Keratinocyte (primary cell): Measurements from ENCODE around the gene TRIP13. TPM values are rescaled to one million over a fixed set of nuclear protein-coding genes. Genes with fewer than 3 reads are reported as not detected.

Experiments used
- DNase-seq: peaks from one replicate; pipeline ENCODE4 v3.0.0-alpha.2; 2011; ENCODE audit warnings: low read depth, missing footprints, low spot score
- FAIRE-seq: peaks from 2 replicates; lab custom pipeline; 2011; peaks lifted over from hg19 to GRCh38; lab: Jason Lieb, UNC
- H2AFZ ChIP-seq: 2 replicates; pipeline ENCODE4 v1.6.0; 2012; ENCODE audit warnings: low read length, control low read depth, inconsistent platforms; ENCODE audit not compliant: control insufficient read depth
- H3K27ac ChIP-seq: 2 replicates; pipeline ENCODE4 v1.5.1; 2011; ENCODE audit warnings: low read length; ENCODE audit not compliant: control insufficient read depth, insufficient read depth
- H3K27me3 ChIP-seq: 3 replicates; pipeline ENCODE4 v1.6.0; 2011; ENCODE audit warnings: low read length; ENCODE audit not compliant: control insufficient read depth, insufficient read depth; ENCODE audit errors: extremely low read depth
- H3K36me3 ChIP-seq, 2 experiments: 2 replicates in 1 of 2; 3 replicates in 1 of 2; pipeline ENCODE4 v1.5.1; 2011; ENCODE audit warnings: low read length in 2 of 2, mild to moderate bottlenecking in 1 of 2; ENCODE audit not compliant: control insufficient read depth in 2 of 2, insufficient read depth in 2 of 2; ENCODE audit errors: extremely low read depth in 1 of 2
- H3K4me1 ChIP-seq: 3 replicates; pipeline ENCODE4 v1.5.1; 2011; ENCODE audit warnings: low read length; ENCODE audit not compliant: control insufficient read depth, insufficient read depth; ENCODE audit errors: extremely low read depth
- H3K4me2 ChIP-seq: 3 replicates; pipeline ENCODE4 v1.6.0; 2011; ENCODE audit warnings: low read depth, low read length; ENCODE audit not compliant: control insufficient read depth, insufficient read depth; ENCODE audit errors: extremely low read depth
- H3K4me3 ChIP-seq, 3 experiments: fragments of 200-600 bp in 1 of 3; sonication (generic) in 1 of 3; 2 replicates in 2 of 3; 3 replicates in 1 of 3; pipeline ENCODE4 v1.5.1; 2011 to 2016; ENCODE audit warnings: low read length in 3 of 3, mild to moderate bottlenecking in 3 of 3, control low read depth in 2 of 3, inconsistent platforms in 1 of 3, low read depth in 1 of 3, mixed read lengths in 1 of 3, mixed run types in 1 of 3, moderate library complexity in 1 of 3; ENCODE audit not compliant: control insufficient read depth in 2 of 3, insufficient read depth in 2 of 3; ENCODE audit errors: extremely low read depth in 1 of 3
- H3K79me2 ChIP-seq: 2 replicates; pipeline ENCODE4 v1.6.0; 2012; ENCODE audit warnings: low read length; ENCODE audit not compliant: control insufficient read depth, insufficient read depth
- H3K9ac ChIP-seq: 3 replicates; pipeline ENCODE4 v1.6.0; 2011; ENCODE audit warnings: low read length; ENCODE audit not compliant: control insufficient read depth, insufficient read depth; ENCODE audit errors: extremely low read depth
- H3K9me1 ChIP-seq: 3 replicates; pipeline ENCODE4 v1.6.0; 2011; ENCODE audit warnings: low read length; ENCODE audit not compliant: control insufficient read depth, insufficient read depth; ENCODE audit errors: extremely low read depth
- H3K9me3 ChIP-seq: 2 replicates; pipeline ENCODE4 v1.5.1; 2012; ENCODE audit warnings: low read depth, low read length; ENCODE audit not compliant: control insufficient read depth
- H4K20me1 ChIP-seq: 3 replicates; pipeline ENCODE4 v1.6.0; 2011; ENCODE audit warnings: low read length; ENCODE audit not compliant: control insufficient read depth, insufficient read depth; ENCODE audit errors: extremely low read depth
- EZH2 ChIP-seq: IDR thresholded peaks from one replicate; pipeline ENCODE4 v1.6.1; 2012; ENCODE audit warnings: inconsistent platforms, mild to moderate bottlenecking, low read length, moderate library complexity
- dilution Hi-C: fragments of 300-500 bp; cut with MboI; formaldehyde crosslinking; loops from one replicate; pipeline ENCODE4 v1.7.0; 2020; ENCODE audit warnings: low sequenced_read_pairs; ENCODE audit not compliant: extremely low pct_ligation_motif_present
- polyA plus RNA-seq, 5 experiments: library from polyadenylated mRNA; depleted of rRNA in 3 of 5; stranded (reverse) in 3 of 5; stranded (forward) in 1 of 5; unstranded in 1 of 5; fragments of >200 nt; gene quantifications; 1 replicate in 1 of 5; 2 replicates in 3 of 5; 3 replicates in 1 of 5; pipeline versions ENCODE4 v1.2.1 to v1.2.3, GENCODE V29; 2011 to 2012; ENCODE audit warnings: missing spikeins in 2 of 5, low read depth in 1 of 5, low replicate concordance in 1 of 5
- TF ChIP-seq, protein P1 (sequence below), 3 experiments: IDR thresholded peaks in 1 of 3; conservative IDR thresholded peaks in 1 of 3; optimal IDR thresholded peaks in 1 of 3; 2 replicates in 2 of 3; 3 replicates in 1 of 3; pipeline versions ENCODE3 to v1.5.1; 2011; ENCODE audit warnings: low read length in 3 of 3, mild to moderate bottlenecking in 3 of 3, moderate library complexity in 2 of 3, control low read depth in 1 of 3, inconsistent platforms in 1 of 3; ENCODE audit not compliant: insufficient read depth in 2 of 3; ENCODE audit errors: extremely low read depth in 1 of 3

Gene TRIP13
- polyA plus RNA-seq, 1 donor (not counting 4 experiments of a cell fraction or from before 2014, with no cell fraction given), result 37.8 TPM

DNA sequence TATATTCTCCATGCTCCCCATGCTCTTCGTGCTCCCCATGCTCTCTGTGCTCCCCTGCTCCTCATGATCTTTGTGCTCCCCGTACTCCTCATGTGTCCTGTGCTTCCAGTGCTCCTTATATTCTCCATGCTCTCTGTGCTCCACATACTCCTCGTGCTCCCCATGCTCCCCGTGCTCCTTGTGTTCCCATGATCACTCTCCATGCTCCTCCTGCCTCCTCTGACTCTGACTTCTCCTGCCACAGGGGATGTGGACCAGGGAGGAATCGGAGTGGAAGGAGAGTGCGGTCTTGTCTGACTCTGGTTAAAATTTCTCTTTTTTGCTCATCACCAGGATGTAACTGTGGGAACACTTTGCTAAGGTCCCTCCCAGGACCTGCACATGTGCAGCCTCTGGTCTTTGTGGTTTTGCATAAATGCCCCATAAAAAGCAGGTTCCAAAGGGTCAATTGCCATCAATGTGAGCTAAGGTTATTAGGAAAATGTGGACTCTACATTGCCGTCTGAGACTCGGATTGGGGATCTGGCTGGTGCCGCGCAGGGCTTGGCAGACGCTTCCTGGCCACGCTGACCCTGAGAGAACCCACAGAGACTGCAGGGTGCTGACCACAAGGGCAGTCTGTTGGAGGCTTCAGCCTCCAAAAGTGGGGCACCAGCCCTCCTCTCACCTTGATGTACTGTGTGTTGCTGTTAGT lies 52.5 kb downstream of the TRIP13 start:
- no peak for TF ChIP-seq EZH2
- TF ChIP-seq, protein P1, sequence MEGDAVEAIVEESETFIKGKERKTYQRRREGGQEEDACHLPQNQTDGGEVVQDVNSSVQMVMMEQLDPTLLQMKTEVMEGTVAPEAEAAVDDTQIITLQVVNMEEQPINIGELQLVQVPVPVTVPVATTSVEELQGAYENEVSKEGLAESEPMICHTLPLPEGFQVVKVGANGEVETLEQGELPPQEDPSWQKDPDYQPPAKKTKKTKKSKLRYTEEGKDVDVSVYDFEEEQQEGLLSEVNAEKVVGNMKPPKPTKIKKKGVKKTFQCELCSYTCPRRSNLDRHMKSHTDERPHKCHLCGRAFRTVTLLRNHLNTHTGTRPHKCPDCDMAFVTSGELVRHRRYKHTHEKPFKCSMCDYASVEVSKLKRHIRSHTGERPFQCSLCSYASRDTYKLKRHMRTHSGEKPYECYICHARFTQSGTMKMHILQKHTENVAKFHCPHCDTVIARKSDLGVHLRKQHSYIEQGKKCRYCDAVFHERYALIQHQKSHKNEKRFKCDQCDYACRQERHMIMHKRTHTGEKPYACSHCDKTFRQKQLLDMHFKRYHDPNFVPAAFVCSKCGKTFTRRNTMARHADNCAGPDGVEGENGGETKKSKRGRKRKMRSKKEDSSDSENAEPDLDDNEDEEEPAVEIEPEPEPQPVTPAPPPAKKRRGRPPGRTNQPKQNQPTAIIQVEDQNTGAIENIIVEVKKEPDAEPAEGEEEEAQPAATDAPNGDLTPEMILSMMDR (optimal IDR thresholded peaks at IDR 0.05 in 1 of 3, IDR thresholded peaks at IDR 0.05 in 1 of 3, conservative IDR thresholded peaks at IDR 0.05 in 1 of 3; ENCODE audit: extremely low read depth in 1 of 3, insufficient read depth in 2 of 3, low read length in 3 of 3), result no peak
- FAIRE-seq, result no peak
- H3K27me3 ChIP-seq, result peaks cover 43% of the 10 kb centered on the region

DNA sequence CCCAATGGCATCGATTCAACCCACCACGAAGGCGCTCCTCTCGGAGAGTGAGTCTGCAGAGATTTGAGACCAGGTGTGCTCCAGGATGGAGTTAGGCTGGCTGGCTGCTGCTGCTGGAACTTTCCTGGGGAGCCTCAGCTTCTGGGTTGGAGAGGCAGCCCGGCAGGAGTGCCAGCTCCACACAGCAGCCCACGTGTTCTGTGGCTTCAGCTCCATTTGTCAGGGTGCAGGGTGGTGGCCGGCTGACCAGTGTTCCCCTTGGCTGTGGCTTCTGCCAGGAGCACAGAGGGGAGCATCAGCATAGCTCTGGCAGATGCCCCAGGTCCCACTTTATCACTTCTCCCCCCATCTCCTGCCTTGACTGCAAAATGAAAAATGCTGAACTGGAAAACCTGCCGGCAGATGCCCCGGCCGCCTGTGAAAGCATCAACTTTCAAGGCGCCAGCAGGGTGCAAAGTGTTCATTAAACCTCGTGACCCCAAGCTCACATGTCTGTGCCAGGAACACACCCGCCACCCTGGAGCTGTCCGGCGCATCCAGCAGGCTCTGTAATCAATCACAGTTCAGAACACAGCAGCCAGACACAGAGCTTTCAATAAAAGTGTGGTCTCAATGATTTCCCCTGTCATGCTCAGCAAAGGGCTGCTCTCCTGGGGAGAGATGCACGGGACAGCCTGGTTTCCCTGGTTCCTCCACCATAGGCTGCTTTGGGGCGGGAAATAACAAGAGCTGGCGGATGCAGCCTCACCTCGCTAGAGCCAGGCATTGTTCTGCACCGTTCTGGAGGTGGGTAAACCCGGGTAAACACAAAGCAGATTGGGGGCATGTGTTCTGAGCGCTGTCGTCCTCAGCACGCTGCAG lies 53.2 kb downstream of the TRIP13 start:
- H3K9ac ChIP-seq, result no peak overlapping the region
- no peaks in the 10 kb centered on the region for H3K9me3 ChIP-seq
- no peaks in the 10 kb centered on the region for H3K4me1 ChIP-seq
- H3K4me2 ChIP-seq, result no peak overlapping the region
- no peak overlapping the region for H2AFZ ChIP-seq
- TF ChIP-seq, protein P1 (optimal IDR thresholded peaks at IDR 0.05 in 1 of 3, IDR thresholded peaks at IDR 0.05 in 1 of 3, conservative IDR thresholded peaks at IDR 0.05 in 1 of 3; ENCODE audit: extremely low read depth in 1 of 3, insufficient read depth in 2 of 3, low read length in 3 of 3), result no peak
- TF ChIP-seq EZH2, result no peak
- H3K27me3 ChIP-seq, result peaks cover 43% of the 10 kb centered on the region
- no peaks in the 10 kb centered on the region for H3K79me2 ChIP-seq
- no peaks in the 10 kb centered on the region for H4K20me1 ChIP-seq
- no peaks in the 10 kb centered on the region for H3K9me1 ChIP-seq
- DNase-seq, result no peak
- no peak for FAIRE-seq
- dilution Hi-C loops, result no loop called here
- no peak overlapping the region for H3K27ac ChIP-seq
- no peaks in the 10 kb centered on the region for H3K36me3 ChIP-seq
- no peak overlapping the region for H3K4me3 ChIP-seq

More for the DNA sequence above, 52.5 kb downstream of the TRIP13 start:
- no peaks in the 10 kb centered on the region for H3K36me3 ChIP-seq
- H3K4me1 ChIP-seq, result no peaks in the 10 kb centered on the region
- H3K9ac ChIP-seq, result no peak overlapping the region
- H3K27ac ChIP-seq, result no peak overlapping the region
- H3K4me3 ChIP-seq, result no peak overlapping the region
- no peak overlapping the region for H3K4me2 ChIP-seq
- DNase-seq, result no peak
- no peaks in the 10 kb centered on the region for H3K79me2 ChIP-seq
- H2AFZ ChIP-seq, result no peak overlapping the region
- no peaks in the 10 kb centered on the region for H4K20me1 ChIP-seq
- dilution Hi-C loops, result no loop called here
- H3K9me3 ChIP-seq, result no peaks in the 10 kb centered on the region
- no peaks in the 10 kb centered on the region for H3K9me1 ChIP-seq
